NCI-H526 (cell line): ENCODE data around the gene COG5.
"Not testable (repeated sequence)": the region's sequence is repeated elsewhere in the genome, so short reads cannot be mapped to it uniquely, and the experiment has no call there.

Experiments
- DNase-seq, 2 experiments: peaks; one replicate each; lab custom pipeline; 2025; lab: John Stamatoyannopoulos, UW

Gene COG5

DNA sequence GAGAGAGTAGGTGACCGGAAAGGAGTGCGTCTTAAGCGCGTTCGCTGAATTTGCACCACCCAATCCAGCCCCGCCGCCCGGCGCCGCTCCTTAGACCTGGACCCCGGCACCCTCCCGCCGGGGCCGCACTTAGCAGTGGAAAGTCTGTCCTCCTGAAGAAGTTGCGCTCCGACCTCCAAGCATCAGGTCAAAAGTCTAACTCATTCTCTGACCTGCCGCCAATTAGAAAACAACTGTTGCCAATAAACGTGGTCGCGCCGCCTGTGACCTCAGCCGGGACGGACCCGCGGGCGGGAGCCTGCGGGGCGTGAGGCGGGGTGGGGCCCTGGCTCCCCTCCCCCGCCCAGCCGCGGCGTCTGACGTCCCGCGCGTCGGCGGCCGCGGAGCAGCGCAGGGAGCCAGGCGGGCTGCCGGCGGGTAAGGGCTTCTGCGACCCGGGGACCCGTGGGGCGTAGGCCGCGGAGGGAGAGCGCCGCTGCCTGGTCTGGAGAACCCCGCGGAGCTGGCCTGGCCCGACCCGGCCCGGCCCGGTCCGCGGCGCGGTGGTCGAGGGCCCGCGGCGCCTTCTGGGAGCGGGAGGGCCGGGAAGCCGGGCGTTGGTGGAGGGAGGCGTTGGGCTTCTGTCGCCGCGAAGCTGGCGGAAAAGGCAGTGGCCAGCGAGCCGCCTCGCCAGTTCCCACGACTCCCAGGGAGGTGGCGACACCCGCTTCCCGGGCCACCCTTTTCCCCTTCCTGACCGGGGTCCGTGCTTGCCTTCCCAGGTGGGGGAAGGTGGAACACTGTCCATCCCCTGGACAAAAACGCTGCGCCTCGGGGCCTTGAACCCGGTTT, 16.4 kb upstream of the COG5 start, which contains the start of gene BCAP29:
BCAP29 (plus strand) TSS at position 362 of the 831 bp plus-strand sequence. CDS start 527 bp downstream, outside the sequence.
- peak; percentile 76 to 96 for DNase-seq

DNA sequence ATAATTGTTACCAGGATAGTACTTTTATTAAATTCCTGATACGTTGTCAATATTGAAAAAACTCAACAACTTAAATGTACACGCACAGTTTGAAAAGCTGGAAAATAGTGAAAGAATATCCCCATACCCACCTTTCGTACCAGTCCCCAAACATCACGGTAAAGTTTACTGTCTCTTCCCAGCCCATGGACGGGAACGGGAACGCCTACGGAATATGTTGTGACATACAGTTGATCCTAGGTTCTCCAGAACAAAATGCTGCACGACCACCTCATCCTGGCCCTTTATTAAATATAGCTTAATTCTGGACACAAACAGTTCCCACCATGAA, 15.8 kb upstream of the COG5 start:
- peak; percentile 76 to 87 for DNase-seq

- DNase-seq = no peak
These were observed 9.8 kb upstream of the COG5 start for GRCh38 chr7:107573537-107573936.

- no peak for DNase-seq
These were observed 6.6 kb upstream of the COG5 start for GRCh38 chr7:107570298-107570697.

DNA sequence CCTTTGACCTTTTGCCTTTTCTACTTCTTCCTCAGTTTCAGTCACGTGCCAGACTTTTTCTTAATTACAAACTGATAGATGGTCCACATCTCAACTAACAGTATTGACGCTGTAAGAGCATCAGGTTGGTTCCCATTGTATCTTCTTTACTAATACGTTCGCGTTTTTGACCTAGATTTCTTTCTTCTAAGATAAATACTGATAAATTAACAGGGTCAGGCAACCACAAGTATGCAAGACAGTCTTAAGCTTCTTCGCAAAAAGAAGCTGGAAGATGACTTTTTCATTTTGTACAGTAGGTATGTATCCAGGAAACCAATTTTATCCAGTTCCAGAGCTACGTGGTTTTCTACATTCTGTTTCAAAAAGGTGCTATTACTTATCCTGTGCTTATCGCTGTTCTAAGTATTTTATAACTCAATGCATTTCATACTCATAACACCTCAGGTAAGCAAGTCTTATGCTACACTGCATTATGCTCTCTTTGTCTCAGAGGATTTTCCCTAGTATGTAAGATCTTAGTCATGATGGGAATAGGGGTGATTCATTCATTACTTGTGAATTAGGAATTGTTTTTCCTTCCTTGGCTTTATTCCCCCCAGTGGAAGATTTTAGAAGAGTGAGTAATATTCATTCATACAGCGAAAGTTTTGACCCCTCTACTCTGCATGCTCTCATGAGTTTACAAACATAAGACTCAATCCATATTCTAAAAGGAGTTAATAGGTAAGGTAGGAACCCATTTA, 1.0 kb upstream of the COG5 start:
- no peak for DNase-seq

GRCh38 chr7:107563081-107563774, 492 bp downstream of the COG5 start:
- peak; percentile 21 to 79 for DNase-seq

DNA sequence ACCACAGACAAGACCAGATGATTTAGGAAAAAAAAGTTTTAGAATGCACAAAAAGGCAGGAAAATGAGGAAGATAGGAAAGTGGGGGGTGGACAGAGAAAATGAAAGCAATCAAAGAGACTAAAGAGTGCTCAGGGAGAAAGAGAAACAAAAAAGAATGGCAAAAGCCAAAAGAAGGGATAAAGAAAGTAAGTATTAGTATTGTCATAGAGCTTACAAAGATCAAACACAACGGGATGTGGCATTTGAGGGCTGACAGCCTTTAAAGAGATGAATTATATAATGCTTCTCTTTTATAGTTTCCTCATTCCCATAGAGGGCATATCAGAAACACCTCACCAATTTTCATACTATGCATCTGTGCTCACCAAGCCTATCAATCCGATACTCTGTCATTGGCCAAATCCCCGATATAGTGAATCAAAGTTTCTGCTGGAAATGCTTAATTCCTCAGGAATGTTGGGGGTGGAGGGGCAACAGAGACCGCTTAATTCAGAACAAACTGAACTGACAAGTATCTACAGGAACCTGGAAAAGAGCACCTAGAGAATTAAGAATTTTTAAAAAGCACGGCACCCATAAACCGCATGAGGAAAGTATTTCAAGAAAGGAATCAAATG, 2.7 kb downstream of the COG5 start:
- no peak for DNase-seq

DNA sequence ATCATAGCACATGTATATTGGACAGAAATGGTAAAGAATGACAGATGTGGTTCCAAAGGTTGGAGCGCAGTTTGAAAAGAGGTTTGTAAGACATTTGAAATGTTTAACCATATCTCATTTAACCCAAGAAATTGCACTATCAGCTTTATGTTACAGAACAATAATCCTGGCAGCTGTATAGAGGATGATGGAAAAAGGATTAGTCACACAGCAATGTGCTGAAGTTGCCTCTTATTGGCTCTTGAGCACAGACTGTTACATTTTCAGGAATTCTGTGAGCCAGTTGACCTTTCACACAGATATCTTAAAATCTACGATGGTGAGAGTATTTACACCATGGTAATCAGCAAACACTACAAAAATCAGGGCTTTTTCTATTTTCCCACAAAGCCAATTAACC, 3.9 kb downstream of the COG5 start:
- no peak for DNase-seq

DNA sequence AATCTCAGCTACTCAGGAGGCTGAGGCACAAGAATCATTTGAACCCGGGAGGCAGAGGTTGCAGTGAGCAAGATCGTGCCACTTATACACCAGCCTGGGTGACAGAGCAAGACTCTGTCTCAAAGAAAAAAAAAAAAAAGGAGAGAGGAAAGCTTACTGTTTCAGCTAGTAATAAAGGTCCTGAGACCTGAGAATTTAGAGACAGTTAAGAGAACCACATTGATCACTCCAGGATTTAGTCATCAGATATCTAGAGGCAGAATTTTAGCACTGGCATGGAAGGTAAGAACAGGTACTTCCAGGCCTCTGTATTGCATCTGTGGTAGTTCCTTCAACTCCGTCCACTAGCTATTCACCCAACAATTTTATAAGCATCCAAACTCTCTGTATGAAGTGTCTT, 7.8 kb downstream of the COG5 start:
- no peak for DNase-seq

- DNase-seq = no peak
These were observed 11.8 kb downstream of the COG5 start for GRCh38 chr7:107551936-107552335.

DNA sequence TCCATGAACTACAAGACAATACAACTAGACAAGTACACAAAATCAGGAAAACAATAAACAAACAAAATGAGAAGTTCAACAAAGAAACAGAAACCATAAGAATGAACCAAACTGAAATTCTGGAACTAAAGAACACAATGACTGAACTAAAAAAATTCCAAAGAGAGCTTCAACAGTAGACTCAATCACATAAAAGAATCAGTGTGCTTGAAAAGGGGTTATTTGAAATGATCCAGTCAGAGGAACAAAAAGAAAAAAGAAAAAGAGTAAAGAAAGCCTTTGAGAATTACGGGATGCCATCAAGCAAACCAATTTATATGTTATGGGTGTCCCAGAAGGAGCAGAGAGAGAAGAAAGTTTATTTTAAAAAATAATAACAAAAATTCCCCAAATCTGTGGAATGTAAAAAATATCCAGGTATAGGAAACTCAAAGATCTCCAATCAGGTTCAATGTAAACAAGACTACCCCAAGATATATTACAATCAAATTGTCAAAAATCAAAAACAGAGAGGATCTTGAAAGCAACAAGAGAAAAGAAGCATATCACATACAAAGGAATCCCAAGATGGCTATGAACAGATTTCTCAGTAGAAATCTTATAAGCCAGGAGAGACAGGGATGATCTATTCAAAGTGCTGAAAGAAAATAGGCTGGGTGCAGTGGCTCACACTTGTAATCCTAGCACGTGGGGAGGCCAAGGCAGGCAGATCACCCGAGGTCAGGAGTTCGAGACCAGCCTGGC, 18.7 kb downstream of the COG5 start:
- no peak for DNase-seq

DNA sequence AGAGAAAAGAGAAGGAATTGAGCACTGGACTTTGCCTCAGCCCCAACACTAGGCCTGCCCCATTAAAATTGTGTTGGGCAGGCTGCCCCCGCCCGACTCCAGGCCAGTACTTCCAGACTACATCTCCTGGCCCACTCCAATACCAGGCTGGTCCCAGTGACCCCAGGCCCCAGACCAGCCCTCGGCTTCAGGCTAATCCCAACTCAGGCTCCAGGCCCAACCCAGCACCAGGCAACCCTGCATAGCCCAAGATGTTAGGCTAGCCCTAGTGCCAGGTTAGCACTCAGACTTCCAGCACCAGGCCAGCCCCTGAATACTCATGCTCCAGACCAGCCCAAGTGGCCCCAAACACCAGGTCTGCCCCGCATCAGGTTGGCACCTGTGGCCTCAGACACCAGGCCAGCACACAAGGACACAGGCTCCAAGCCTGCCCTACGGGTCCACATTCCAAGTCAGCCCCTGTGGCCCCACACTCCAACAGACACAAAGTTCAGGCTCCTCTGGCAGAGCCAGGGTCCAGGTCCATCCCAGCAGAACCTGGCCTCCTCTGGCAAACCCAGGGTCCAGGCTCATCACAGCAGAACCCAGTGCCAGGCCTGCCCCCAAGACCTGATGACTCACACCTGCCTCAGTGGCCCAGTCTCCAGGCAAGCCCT, 20.3 kb downstream of the COG5 start:
- no peak for DNase-seq

DNA sequence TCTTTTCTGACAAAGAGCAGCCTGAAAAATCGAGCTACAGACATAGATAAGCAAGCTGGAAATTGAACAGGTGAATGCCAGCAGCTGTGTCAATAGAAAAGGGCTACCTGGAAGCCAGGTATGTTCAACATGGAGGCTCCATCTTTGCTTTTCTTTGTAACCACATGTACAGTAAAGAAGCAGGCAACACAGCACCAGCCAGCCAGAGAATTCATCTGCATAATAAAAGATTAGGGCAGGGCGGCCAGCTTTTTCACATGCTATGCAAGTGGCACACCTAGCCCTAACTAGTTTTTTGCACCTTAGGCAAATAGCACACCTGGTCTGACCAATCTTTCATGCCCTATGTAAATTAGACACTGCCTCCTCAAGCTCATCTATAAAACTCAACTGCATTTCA, 25.7 kb downstream of the COG5 start:
- DNase-seq = peak; percentile 97 to 99

- DNase-seq = not testable (repeated sequence)
These were observed 26.5 kb downstream of the COG5 start for GRCh38 chr7:107537228-107537627.

DNA sequence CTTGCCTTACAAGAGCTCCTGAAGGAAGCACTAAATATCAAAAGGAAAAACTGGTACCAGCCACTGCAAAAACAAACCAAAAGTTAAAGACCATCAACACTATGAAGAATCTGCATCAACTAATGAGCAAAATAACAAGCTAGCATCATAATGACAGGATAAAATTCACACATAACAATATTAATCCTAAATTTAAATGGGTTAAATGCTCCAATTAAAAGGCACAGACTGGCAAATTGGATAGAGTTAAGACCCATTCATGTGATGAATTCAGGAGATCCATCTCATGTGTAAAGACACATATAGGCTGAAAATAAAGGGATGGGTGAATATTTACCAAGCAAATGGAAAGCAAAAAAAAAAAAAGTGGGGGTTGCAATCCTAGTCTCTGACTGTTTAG, 29.6 kb downstream of the COG5 start:
- DNase-seq = no peak

- no peak for DNase-seq
These were observed 33.0 kb downstream of the COG5 start for GRCh38 chr7:107530751-107531150.

- DNase-seq = no peak
These were observed 35.3 kb downstream of the COG5 start for GRCh38 chr7:107528461-107528860.

DNA sequence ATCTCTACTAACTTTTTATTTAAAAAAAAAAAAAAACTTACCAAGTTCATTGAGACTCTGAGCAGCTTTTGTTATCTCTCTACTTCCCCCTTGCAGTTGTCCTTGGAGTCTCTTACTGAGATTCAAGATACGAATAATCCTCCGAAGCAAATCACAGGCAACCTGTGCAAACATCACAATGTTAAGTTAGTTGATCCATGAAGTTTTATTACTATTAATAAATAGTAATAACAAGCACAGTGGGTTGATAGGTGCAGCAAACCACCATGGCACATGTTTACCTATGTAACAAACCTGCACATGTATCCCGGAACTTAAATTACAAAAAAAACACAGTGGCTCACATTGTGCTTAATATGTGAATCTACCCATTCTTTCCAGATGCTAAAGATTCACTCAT, 36.5 kb downstream of the COG5 start:
- no peak for DNase-seq

DNA sequence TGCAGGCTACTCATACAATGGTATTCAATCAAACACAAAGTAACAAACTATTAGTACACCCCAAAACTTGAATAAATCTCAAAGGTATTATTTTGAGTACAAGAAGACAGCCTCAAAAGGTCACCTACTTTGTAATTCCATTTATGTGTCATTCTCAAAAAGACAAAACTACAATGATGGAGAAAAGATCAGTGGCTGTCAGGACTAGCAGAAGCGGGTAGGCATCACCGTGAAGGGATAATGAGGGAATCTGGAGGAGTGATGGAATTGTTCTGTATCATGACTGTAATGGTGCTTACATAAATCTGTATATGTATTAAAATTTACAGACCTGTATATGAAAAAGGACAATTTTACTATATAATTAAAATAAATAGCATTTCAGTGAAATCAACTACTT, 37.0 kb downstream of the COG5 start:
- DNase-seq = no peak

- peak; percentile 18 to 62 for DNase-seq
These were observed 56.9 kb downstream of the COG5 start for GRCh38 chr7:107506674-107507339.
